ENCODE results near the gene ZNF85. TPM values are rescaled to one million over a fixed set of nuclear protein-coding genes. Genes with fewer than 3 reads are reported as not detected.
A peak's percentile ranks its signal among the peaks of the same experiment; 100 is the strongest.
"Not testable (repeated sequence)": the region's sequence is repeated elsewhere in the genome, so short reads cannot be mapped to it uniquely, and the experiment has no call there.

Gene ZNF85
- total RNA-seq (2014; rRNA removed; shearing (Covaris generic)) = 21.0 and 21.9 TPM in 2 replicates

DNA sequence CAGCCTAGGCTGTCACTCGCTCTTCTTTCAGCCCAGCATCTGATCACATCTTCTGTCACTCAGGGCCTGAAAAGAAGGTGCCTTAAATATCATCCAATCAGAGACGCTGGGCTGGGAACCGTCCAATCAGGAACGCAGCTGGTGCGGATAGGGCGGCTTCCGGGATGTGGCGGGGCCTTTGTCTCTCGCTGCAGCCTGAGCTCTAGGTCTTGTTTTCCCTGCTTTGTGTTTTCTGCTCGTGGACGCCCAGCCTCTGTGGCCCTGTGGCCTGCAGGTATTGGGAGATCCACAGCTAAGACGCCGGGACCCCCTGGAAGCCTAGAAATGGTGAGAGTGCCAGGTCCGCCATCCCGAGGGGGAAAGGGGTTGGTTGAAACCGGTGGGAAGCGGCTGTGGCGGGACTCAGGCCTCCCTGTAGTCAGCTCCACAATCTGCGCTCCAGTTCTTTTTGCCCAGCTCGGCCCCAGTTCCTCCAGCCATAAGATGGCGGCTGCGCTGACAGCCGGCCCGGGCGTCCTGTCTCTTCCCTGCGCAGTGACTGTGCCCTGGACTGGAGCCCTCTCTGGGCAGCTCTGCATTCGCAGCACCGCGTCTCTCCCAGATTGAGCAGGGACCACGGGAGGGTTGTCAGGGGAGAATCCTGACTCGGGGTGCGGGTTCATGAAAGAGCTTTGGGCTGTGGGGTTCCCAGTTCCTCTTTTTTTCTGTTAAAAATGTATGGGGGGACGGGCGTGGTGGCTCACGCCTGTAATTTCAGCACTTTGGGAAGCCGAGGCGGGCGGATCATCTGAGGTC lies at the start of gene ZNF85:
Gene ZNF85, plus strand, starts transcription at position 175 of the 795 bp plus-strand sequence. Its CDS starts 150 bp downstream, at position 325.
- peak; percentile 94 for DNase-seq (ENCODE audit: low read depth)

DNA sequence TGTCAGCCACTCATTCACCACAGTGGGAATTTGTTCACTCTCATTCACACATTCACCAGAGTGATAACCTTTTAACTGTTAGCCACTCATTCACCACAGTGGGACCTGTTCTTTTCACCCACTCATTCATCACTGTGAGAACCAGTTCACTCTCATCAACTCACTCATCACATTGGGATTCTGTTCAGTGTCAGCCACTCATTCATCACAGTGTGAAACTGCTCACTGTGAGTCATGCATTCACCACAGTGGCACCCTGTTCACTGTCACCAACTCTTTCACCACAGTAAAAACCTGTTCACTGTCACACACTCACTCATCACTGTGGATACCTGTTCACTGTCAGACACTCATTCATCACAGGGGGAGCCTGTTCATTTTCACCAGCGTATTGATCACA lies 43.5 kb upstream of the ZNF85 start:
- no peak for DNase-seq (ENCODE audit: low read depth)

DNA sequence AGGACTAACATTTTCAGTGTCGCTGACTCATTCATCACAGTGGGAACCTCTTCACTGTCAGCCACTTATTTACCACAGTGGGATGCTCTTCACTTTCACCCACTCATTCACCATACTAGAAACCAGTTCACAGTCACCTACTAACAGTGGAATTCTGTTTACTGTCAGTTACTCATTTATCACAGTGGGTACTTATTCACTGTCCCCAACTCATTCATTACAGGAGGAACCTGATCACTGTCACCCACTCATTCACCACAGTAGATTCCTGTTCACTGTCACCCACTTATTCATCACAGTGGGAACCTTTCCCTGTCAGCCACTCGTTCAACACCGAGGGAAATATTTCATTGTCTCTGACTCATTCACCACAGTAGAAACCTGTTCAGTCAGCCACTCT lies 10.1 kb upstream of the ZNF85 start:
- DNase-seq (ENCODE audit: low read depth) = no peak

DNA sequence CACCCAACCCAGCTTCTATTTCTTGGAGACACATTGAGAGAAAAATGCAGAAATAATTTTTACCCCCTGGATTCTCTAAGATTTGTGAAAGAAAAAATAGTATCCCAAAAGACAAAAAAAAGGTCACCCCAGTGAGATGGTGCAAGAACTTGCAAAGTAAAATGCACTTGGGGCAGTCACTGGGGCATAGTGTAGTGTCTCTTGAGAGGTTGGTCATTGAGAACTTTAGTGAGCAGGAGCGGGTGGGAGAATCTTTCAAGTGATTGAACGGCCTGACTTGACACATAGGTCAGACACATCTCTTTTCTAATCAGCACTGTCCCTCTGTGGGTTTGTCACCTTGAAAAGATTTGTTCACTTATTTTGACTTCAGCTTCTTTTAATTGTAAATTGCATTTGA lies 2.4 kb downstream of the ZNF85 start:
- DNase-seq (ENCODE audit: low read depth) = no peak

DNA sequence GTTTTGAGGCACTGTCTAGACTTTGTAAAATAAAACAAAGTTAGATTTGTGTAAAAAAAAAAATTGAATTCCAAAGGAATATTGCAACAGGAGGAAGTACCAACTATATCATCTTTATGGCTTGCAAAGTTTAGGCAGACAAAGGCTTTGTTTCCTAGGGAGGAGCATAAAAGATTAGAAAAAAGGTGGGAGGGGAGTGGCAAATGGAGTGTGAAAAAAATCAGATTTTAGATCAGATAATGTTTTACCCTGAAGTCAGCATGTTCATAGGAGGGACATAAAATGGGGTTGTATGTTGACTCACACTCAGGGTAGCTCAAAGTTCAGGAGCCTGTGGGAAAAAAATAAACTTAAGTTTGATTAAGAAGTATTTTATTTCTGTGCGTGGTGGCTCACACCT lies 3.7 kb downstream of the ZNF85 start:
- DNase-seq (ENCODE audit: low read depth) = peak; percentile 26

DNA sequence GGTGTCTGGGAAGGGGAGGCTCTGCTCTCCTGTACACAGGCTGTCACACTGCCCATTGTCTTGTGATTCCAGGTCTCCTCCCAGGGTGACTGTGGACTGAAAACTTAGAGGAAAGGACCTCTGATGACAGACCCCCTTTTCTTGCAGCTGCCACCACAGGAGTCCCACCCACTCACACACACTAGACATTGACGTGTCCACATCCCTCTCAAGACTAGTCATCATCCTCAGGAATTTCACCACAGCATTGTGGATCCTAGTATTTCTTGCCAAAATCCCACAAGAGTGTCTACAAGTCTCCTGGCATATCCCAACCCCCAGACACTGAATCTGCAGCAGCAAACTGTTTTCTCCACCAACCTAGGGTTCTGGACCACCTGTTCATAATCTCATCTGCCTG lies 5.3 kb downstream of the ZNF85 start:
- peak; percentile 69 for DNase-seq (ENCODE audit: low read depth)

DNA sequence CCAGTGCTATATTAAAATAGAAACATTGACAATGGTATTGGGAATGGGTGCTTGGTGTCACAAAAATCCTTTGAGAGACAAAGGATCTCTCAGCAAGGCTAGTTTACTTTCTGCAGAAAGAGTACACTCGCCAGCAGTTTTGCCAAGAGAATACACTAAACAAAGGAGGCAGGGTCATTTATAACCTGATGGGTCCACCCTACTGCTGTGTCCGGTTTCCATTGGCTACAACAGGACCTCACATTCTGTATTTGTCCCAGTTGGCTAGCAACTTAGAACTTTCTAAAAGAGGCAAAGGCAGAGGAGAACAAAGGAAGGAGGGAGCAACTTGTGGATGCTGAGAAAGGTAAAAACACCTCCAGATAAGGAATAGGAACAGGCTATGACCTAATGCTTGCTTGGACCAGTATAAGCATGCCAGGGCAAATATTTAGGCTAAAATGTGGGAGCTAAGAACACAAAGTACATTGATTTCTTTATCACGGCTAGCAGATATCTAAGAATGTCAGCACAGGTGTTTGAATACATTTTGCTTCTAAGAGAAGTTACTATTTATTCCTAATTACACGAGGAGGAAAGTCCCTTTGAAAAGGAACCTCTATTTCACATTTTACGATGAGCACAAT lies 13.4 kb downstream of the ZNF85 start:
- DNase-seq (ENCODE audit: low read depth) = not testable (repeated sequence)

DNA sequence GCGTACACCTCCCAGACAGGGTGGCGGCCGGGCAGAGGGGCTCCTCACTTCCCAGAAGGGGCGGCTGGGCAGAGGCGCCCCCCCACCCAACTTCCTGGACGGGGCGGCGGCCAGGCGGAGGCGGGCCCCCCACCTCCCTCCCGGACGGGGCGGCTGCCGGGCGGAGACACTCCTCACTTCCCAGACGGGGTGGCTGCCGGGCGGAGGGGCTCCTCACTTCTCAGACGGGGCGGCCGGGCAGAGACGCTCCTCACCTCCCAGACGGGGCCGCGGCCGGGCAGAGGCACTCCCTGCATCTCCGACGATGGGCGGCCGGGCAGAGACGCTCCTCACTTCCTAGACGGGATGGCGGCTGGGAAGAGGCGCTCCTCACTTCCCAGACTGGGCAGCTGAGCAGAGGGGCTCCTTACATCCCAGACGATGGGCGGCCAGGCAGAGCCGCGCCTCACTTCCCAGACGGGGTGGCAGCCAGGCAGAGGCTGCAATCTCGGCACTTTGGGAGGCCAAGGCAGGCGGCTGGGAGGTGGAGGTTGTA lies 29.6 kb downstream of the ZNF85 start:
- not testable (repeated sequence) for DNase-seq (ENCODE audit: low read depth)

DNA sequence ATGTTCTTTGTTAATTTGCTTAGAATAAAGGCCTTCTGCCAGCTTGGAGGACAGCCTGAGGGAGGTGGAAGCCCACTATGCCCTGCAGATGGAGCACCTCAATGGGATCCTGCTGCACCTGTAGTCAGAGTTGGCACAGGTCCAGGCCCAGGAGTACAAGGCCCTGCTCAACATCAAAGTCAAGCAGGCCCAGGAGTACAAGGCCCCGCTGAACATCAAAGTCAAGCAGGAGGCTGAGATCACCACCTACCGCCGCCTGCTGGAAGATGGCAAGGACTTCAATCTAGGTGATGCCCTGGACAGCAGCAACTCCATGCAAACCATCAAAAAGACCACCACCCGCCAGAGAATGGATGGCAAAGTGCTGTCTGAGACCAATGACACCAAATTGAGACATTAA lies 41.7 kb downstream of the ZNF85 start:
- DNase-seq (ENCODE audit: low read depth) = no peak

DNA sequence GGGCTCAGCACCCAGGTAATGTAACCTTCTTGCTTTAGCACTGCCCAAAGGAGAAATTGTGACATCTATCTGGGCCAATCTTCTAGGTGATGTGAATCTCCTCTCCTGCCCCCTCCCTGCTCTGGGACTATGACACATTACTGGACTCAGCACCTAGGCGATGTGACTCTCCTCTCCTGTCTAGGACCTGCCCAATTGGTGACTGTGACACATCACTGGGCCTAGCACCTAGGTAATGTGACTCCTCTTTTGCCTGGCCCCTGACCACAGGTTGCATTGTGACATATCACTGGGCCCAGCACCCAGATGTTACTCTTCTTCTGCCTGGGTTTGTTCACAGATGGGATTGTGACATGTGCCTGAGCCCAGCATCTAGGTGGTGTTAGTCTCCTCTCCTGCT lies 45.0 kb downstream of the ZNF85 start:
- no peak for DNase-seq (ENCODE audit: low read depth)

DNA sequence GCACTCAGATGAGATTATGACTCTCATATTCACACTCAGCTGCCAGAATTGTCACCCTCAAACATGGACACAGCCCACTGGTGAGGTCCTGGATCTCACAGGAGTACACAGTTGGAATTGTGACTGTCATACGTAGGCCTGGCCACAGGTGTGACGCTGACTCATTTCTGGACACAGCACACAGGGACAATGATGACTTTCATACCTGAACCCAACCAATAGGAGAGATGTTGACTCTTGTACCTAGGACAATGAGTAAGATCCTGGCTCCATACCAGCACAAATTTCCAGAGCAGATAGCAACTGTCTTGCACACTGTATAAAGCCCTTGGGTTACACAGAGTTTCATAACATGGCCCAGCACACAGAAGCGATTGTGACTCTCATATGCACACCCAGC lies 46.4 kb downstream of the ZNF85 start:
- no peak for DNase-seq (ENCODE audit: low read depth)

DNA sequence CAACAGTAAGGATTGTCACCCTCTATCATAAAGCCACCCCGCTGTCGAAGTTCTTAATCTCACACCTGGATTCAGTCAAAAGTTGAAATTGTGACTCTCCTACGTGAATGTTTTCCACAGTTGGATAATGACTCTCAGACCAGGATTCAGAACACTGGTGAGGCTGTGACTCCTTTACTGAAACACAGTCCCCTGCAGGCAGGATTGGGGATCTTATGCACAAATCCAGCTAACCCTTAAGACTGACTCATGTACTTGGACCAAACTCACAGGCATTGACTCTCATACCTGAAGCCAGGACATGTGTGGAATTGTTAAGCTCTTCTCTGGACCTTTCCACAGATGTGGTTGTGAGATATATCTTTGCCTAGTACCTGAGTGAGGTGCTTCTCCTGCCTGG lies 46.8 kb downstream of the ZNF85 start:
- DNase-seq (ENCODE audit: low read depth) = no peak

DNA sequence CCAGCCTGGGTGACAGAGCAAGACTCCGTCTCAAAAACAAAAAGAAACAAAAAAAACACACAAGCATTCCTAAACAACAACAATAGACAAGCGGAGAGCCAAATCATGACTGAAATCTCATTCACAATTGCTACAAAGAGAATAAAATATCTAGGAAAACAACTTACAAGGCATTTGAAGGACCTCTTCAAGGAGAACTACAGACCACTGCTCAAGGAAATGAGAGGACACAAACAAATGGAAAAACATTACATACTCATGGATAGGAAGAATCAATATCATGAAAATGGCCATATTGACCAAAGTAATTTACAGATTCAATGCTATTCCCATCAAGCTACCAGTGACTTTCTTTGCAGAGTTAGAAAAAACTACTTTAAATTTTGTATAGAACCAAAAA lies 69.7 kb downstream of the ZNF85 start:
- DNase-seq (ENCODE audit: low read depth) = not testable (repeated sequence)

DNA sequence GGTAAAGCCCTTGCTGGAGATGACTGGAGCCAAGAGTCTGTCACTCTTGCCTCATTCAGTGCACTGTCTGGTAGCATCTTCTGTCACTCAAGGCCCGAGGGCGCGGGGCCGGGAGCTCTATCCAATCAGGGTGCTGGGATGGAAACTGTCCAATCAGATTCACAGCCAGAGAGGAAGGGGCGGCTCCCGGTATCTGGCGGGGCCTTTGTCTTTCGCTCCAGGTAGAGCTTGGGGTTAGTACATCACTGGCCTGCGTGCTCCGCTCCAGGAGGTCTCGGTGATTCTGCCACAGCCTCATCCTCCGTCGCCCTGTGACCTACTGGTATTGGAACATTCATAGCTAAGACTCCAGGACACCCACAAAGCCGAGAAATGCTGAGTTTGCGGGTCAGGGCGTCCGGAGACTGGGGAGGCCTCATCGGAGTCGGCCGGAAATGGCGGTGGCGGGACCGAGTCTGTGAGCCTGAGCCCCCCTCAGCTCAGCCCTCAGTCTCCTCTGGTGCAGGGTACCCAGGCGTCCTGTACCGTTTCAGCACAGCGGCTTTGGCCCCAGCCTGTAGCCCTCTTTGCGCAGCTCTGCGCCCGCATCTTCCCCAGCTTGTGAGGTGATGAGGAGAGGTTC lies 76.8 kb downstream of the ZNF85 start:
- peak; percentile 80 for DNase-seq (ENCODE audit: low read depth)

Other genes with a start within 250 kb of the ZNF85 start
- gene ZNF66, start 146.9 kb upstream of the ZNF85 start, total RNA-seq (2014; rRNA removed; shearing (Covaris generic)) = 0.69 and 1.6 TPM in 2 replicates
- gene ZNF430, start 97.4 kb downstream of the ZNF85 start, total RNA-seq (2014; rRNA removed; shearing (Covaris generic)) = 15.3 and 21.6 TPM in 2 replicates
- 18.4 and 25.1 TPM in 2 replicates for gene ZNF714, start 159.0 kb downstream of the ZNF85 start, total RNA-seq (2014; rRNA removed; shearing (Covaris generic))
- gene ZNF431, start 218.8 kb downstream of the ZNF85 start, total RNA-seq (2014; rRNA removed; shearing (Covaris generic)) = 5.6 and 7.2 TPM in 2 replicates

Data from M059J (cell line).